GM12878 (cell line): ENCODE results near the gene SLC25A11. TPM values are rescaled to one million over a fixed set of nuclear protein-coding genes. Genes with fewer than 3 reads are reported as not detected.

Experiments
- ATAC-seq: fragments of 200-7000 bp; cut with Tn5 transposase; 3 replicates; pipeline ENCODE4 v1.9.1; 2020; ENCODE audit warnings: mild to moderate bottlenecking, moderate library complexity
- BruUV-seq: library from RNA; stranded (reverse); fragments of 400-500 nt; replicated peaks from 2 replicates; lab custom pipeline; 2021; lab: Mats Ljungman, UMichigan
- CTCF ChIA-PET: fragments of 300-600 bp; sonication (Branson Sonifier 250); formaldehyde crosslinking; extraction: SDS; loops from one replicate; lab custom pipeline; 2021; ENCODE audit warnings: inconsistent platforms; lab: Yijun Ruan, JAX
- POLR2A ChIA-PET: fragments of 350-600 bp; formaldehyde crosslinking; extraction: SDS; loops from one replicate; lab custom pipeline; 2021; ENCODE audit warnings: inconsistent platforms; lab: Charles Lee
- RAD21 ChIA-PET: fragments of 300-600 bp; sonication (Branson Sonifier 250); formaldehyde crosslinking; loops from one replicate; lab custom pipeline; 2023; ENCODE audit warnings: antibody characterized with exemption; ENCODE audit not compliant: unreplicated experiment; lab: Charles Lee
- SMC1A ChIA-PET: fragments of 300-600 bp; sonication (Branson Sonifier 250); formaldehyde crosslinking; loops from one replicate; lab custom pipeline; 2023; ENCODE audit not compliant: unreplicated experiment, uncharacterized antibody; lab: Charles Lee
- DNase-seq: peaks from one replicate; pipeline ENCODE4 v3.0.0-alpha.2; 2011; ENCODE audit warnings: low read depth, low spot score
- FAIRE-seq: peaks from 3 replicates; lab custom pipeline; 2011; peaks lifted over from hg19 to GRCh38; lab: Jason Lieb, UNC
- H2AFZ ChIP-seq: 2 replicates; pipeline ENCODE4 v1.6.0; 2011; ENCODE audit warnings: low read depth, low read length, control low read depth; ENCODE audit not compliant: control insufficient read depth
- H3K27ac ChIP-seq: 2 replicates; pipeline ENCODE4 v1.5.1; 2011; ENCODE audit warnings: control low read depth; ENCODE audit not compliant: control insufficient read depth, insufficient read depth
- H3K27me3 ChIP-seq, 2 experiments: replicated peaks in 1 of 2; 2 replicates each; pipeline versions ENCODE4 v1.6.0 to v1.6.1; 2011; ENCODE audit warnings: low read length in 1 of 2; ENCODE audit not compliant: control insufficient read depth in 2 of 2, insufficient read depth in 2 of 2
- H3K36me3 ChIP-seq, 2 experiments: 2 replicates each; pipeline ENCODE4 v1.5.1; 2011; ENCODE audit warnings: low read length in 1 of 2; ENCODE audit not compliant: control insufficient read depth in 2 of 2, insufficient read depth in 2 of 2
- H3K4me1 ChIP-seq: 2 replicates; pipeline ENCODE4 v1.6.1; 2011; ENCODE audit warnings: mild to moderate bottlenecking, low read length, moderate library complexity, mixed read lengths; ENCODE audit not compliant: control insufficient read depth, insufficient read depth
- H3K4me2 ChIP-seq: 2 replicates; pipeline ENCODE4 v1.6.0; 2011; ENCODE audit warnings: control low read depth; ENCODE audit not compliant: control insufficient read depth, insufficient read depth
- H3K4me3 ChIP-seq: fragments of 200-600 bp; sonication (generic); 2 replicates; pipeline ENCODE4 v1.5.1; 2016
- H3K79me2 ChIP-seq: 2 replicates; pipeline ENCODE4 v1.6.0; 2011; ENCODE audit warnings: low read length; ENCODE audit not compliant: control insufficient read depth, insufficient read depth
- H3K9ac ChIP-seq: 2 replicates; pipeline ENCODE4 v1.8.0; 2011; ENCODE audit warnings: low read length, control low read depth, mixed read lengths; ENCODE audit not compliant: control insufficient read depth, insufficient read depth
- H3K9me3 ChIP-seq: replicated peaks from 3 replicates; pipeline ENCODE4 v1.5.1; 2011; ENCODE audit warnings: mild to moderate bottlenecking, low read length; ENCODE audit not compliant: control insufficient read depth, insufficient read depth
- H4K20me1 ChIP-seq: 2 replicates; pipeline ENCODE4 v1.6.0; 2011; ENCODE audit not compliant: control insufficient read depth, insufficient read depth
- BACH1 ChIP-seq: fragments of 450-650 bp; IDR thresholded peaks from 2 replicates; pipeline ENCODE4 v1.6.1; 2017; ENCODE audit warnings: mild to moderate bottlenecking, borderline replicate concordance
- BMI1 ChIP-seq: fragments of 450-650 bp; IDR thresholded peaks from 2 replicates; pipeline ENCODE4 v1.6.1; 2016; ENCODE audit warnings: mild to moderate bottlenecking, moderate library complexity, borderline replicate concordance
- CHD4 ChIP-seq: fragments of 200-600 bp; sonication (generic); IDR thresholded peaks from 2 replicates; pipeline ENCODE4 v1.6.1; 2016; ENCODE audit warnings: mild to moderate bottlenecking
- DPF2 ChIP-seq: fragments of 450-650 bp; IDR thresholded peaks from 2 replicates; pipeline ENCODE4 v1.6.1; 2017; ENCODE audit warnings: mild to moderate bottlenecking
- ETV6 ChIP-seq, 2 experiments: fragments of 450-650 bp in 1 of 2; IDR thresholded peaks in 1 of 2; conservative IDR thresholded peaks in 1 of 2; 2 replicates each; pipeline ENCODE4 v1.6.1; 2014; ENCODE audit warnings: antibody characterized with exemption in 1 of 2, borderline replicate concordance in 1 of 2, low read depth in 1 of 2, mild to moderate bottlenecking in 1 of 2, moderate library complexity in 1 of 2
- GATAD2B ChIP-seq: fragments of 450-650 bp; conservative IDR thresholded peaks from 2 replicates; pipeline ENCODE4 v1.6.1; 2017; ENCODE audit warnings: low read depth, mild to moderate bottlenecking, moderate library complexity
- HDGF ChIP-seq: fragments of 450-650 bp; IDR thresholded peaks from 2 replicates; pipeline ENCODE4 v1.6.1; 2016; ENCODE audit warnings: antibody characterized with exemption
- KLF5 ChIP-seq: fragments of 450-650 bp; IDR thresholded peaks from 2 replicates; pipeline ENCODE4 v1.6.1; 2014; ENCODE audit warnings: mild to moderate bottlenecking; ENCODE audit not compliant: partially characterized antibody
- LARP7 ChIP-seq: fragments of 450-650 bp; IDR thresholded peaks from 2 replicates; pipeline ENCODE4 v1.6.1; 2017; ENCODE audit warnings: mild to moderate bottlenecking
- MLLT1 ChIP-seq: fragments of 450-650 bp; IDR thresholded peaks from 2 replicates; pipeline ENCODE4 v1.6.1; 2016; ENCODE audit warnings: mild to moderate bottlenecking
- NFYA ChIP-seq: IDR thresholded peaks from 2 replicates; pipeline ENCODE4 v1.6.1; 2011; ENCODE audit warnings: low read depth, mild to moderate bottlenecking, low read length, improper control_type of control experiment, borderline replicate concordance
- PAX5 ChIP-seq: IDR thresholded peaks from 2 replicates; pipeline ENCODE4 v1.6.1; 2011; ENCODE audit warnings: low read depth, low read length, borderline replicate concordance
- PML ChIP-seq: IDR thresholded peaks from 2 replicates; pipeline ENCODE4 v1.6.1; 2012; ENCODE audit warnings: low read length, inconsistent platforms
- PRDM15 ChIP-seq: fragments of 450-650 bp; formaldehyde crosslinking; IDR thresholded peaks from 2 replicates; pipeline ENCODE4 v1.4.0; 2020; ENCODE audit warnings: mild to moderate bottlenecking, moderate library complexity
- RB1 ChIP-seq: fragments of 450-650 bp; formaldehyde crosslinking; IDR thresholded peaks from 2 replicates; pipeline ENCODE4 v1.6.1; 2017; ENCODE audit warnings: mild to moderate bottlenecking, borderline replicate concordance
- RELA ChIP-seq: fragments of 450-650 bp; IDR thresholded peaks from 2 replicates; pipeline ENCODE4 v1.8.0; 2014; ENCODE audit warnings: borderline replicate concordance; ENCODE audit not compliant: partially characterized antibody
- RFX5 ChIP-seq: IDR thresholded peaks from 2 replicates; pipeline ENCODE4 v1.6.1; 2011; ENCODE audit warnings: low read depth, low read length, improper control_type of control experiment
- TARDBP ChIP-seq: IDR thresholded peaks from 2 replicates; pipeline ENCODE4 v1.6.1; 2016; ENCODE audit warnings: borderline replicate concordance
- TCF12 ChIP-seq: IDR thresholded peaks from 2 replicates; pipeline ENCODE4 v1.6.1; 2011; ENCODE audit warnings: low read depth, mild to moderate bottlenecking, low read length
- YY1 ChIP-seq: IDR thresholded peaks from 2 replicates; pipeline ENCODE4 v1.6.1; 2011; ENCODE audit warnings: low read depth, mild to moderate bottlenecking, low read length
- ZSCAN29 ChIP-seq: fragments of 450-650 bp; IDR thresholded peaks from 2 replicates; pipeline ENCODE4 v1.6.1; 2017; ENCODE audit warnings: mild to moderate bottlenecking, moderate library complexity
- WGBS: methylation state at CpG from one replicate; pipeline ENCODE4 v1.1.6; 2016; ENCODE audit warnings: low lambda C conversion rate; ENCODE audit not compliant: insufficient replicate concordance, insufficient coverage; ENCODE audit errors: missing lambda C conversion rate; 5-methylcytosine and 5-hydroxymethylcytosine counted together
- in situ Hi-C: fragments of 300-500 bp; cut with MboI; formaldehyde crosslinking; loops from 9 replicates; pipeline ENCODE4 v1.14.3; 2018; ENCODE audit warnings: mixed read lengths
- intact Hi-C: fragments of 100-400 bp; cut with micrococcal nuclease; formaldehyde crosslinking; loops from one replicate; pipeline ENCODE4 v1.14.2; 2022; ENCODE audit not compliant: unreplicated experiment
- polyA plus RNA-seq, 11 experiments: library from polyadenylated mRNA; depleted of rRNA in 4 of 11; unstranded in 6 of 11; stranded (reverse) in 5 of 11; fragments of >200 nt; fragmentation: Nextera tagmentation in 4 of 11; fragmentation: Illumina TruSeq in 1 of 11; extraction: Ambion mirVana in 4 of 11; extraction: Trizol in 1 of 11; gene quantifications; 1 replicate in 1 of 11; 2 replicates in 10 of 11; pipeline versions ENCODE4 v1.2.1 to v1.2.3, GENCODE V29; 2011 to 2016; ENCODE audit warnings: inconsistent platforms in 2 of 11, missing spikeins in 2 of 11, low read depth in 1 of 11
- total RNA-seq, 4 experiments: library from RNA; depleted of rRNA in 3 of 4; stranded (reverse); fragments of >200 nt in 3 of 4; fragmentation: Illumina TruSeq in 1 of 4; extraction: Trizol in 1 of 4; gene quantifications; 2 replicates each; pipeline versions ENCODE4 v1.2.1 to v1.2.3, GENCODE V29; 2013 to 2021

SLC25A11 gene
- total and polyA plus RNA-seq, 10 of the 15 experiments (the other 5 are each of a cell fraction or from before 2014, with no cell fraction given), result 5.8 to 142 (median 65.0) TPM

- peak; percentile 72 for FAIRE-seq
- BruUV-seq, result no TSS peak
- peak; percentile 51 for ATAC-seq
- H3K9ac ChIP-seq, result peak overlapping the region; percentile 83
- DNase-seq, result no peak
- H3K4me2 ChIP-seq, result peak overlapping the region; percentile 80
- ChIA-PET POLR2A (interaction anchor here (1.0 to 17.5 kb wide), 3 partner anchors 9 to 79 kb away, joined by 4 to 272 read pairs (median 28); partner anchors contain the start of genes RNF167, SLC25A11 and SPAG7), CTCF (interaction anchor here (3.3 kb wide), 1 partner anchor 18 kb away, joined by 13 read pairs; the partner anchor contains the start of gene SPAG7), RAD21 (interaction anchor here (0.9 to 9.8 kb wide), 3 partner anchors 9 to 40 kb away, joined by 4 to 73 read pairs (median 12); partner anchors contain the start of genes RNF167, SLC25A11 and SPAG7), SMC1A (interaction anchor here (0.9 to 7.1 kb wide), 3 partner anchors 18 to 113 kb away, joined by 3 to 50 read pairs (median 3); partner anchors contain the start of gene SPAG7)
- peak overlapping the region; percentile 96 for H3K4me3 ChIP-seq
- peaks cover 33% of the 10 kb centered on the region for H3K4me1 ChIP-seq
- H3K27me3 ChIP-seq, result no peaks in the 10 kb centered on the region
- H3K9me3 ChIP-seq, result no peaks in the 10 kb centered on the region
- WGBS, result under 1% methylated on average over 38 of the region's 40 CpGs
- H3K79me2 ChIP-seq, result peaks cover 59% of the 10 kb centered on the region
- H2AFZ ChIP-seq, result peak overlapping the region; percentile 63
- in situ Hi-C loops (no loop called here), intact Hi-C loops (loop anchor here (1.0 to 2.0 kb wide), 2 partner anchors 18 to 48 kb away; partner anchors contain the start of genes INCA1, KIF1C and SPAG7)
- H3K27ac ChIP-seq, result peak overlapping the region; percentile 85
- peaks cover 10 to 12% of the 10 kb centered on the region in 2 experiments for H3K36me3 ChIP-seq
- H4K20me1 ChIP-seq, result peaks cover 5% of the 10 kb centered on the region
- TF ChIP-seq GATAD2B, result peak; percentile 30; the same call in 1 of the 2 replicates
- no peak for TF ChIP-seq RFX5
- no peak; a peak in 1 of 4 replicates for TF ChIP-seq ETV6 (conservative IDR thresholded peaks at IDR 0.05 in 1 of 2, IDR thresholded peaks at IDR 0.05 in 1 of 2; ENCODE audit: borderline replicate concordance in 1 of 2, low read depth in 1 of 2)
- TF ChIP-seq PRDM15 (CRISPR knock-in tag), result no peak
- no peak for TF ChIP-seq HDGF
- TF ChIP-seq LARP7, result peak; percentile 81
- TF ChIP-seq DPF2, result peak; percentile 8
- no peak for TF ChIP-seq BMI1
- 0 out of 2 replicates have a peak, but pooled peaks have one; percentile 3 for TF ChIP-seq MLLT1
- peak; percentile 72 for TF ChIP-seq ZSCAN29
- TF ChIP-seq YY1, result 0 out of 2 replicates have a peak, but pooled peaks have one; percentile 29
- TF ChIP-seq CHD4, result no peak
- peak; percentile 14; the same call in 1 of the 2 replicates for TF ChIP-seq TARDBP
- TF ChIP-seq PAX5, result 0 out of 2 replicates have a peak, but pooled peaks have one; percentile 4
- TF ChIP-seq PML, result no peak
- TF ChIP-seq RELA, result peak; percentile 31
- TF ChIP-seq KLF5, result peak; percentile 45
- 0 out of 2 replicates have a peak, but pooled peaks have one; percentile 2 for TF ChIP-seq TCF12
- TF ChIP-seq BACH1, result peak; percentile 80
- peak; percentile 52; the same call in 1 of the 2 replicates for TF ChIP-seq RB1
- TF ChIP-seq NFYA, result no peak
These were observed 9.1 kb upstream of the SLC25A11 start for GRCh38 chr17:4948931-4949320.
